Medulla oblongata (tissue), 1 donor: ENCODE measurements around the gene SYT8.
"Not testable (repeated sequence)": the region's sequence is repeated elsewhere in the genome, so short reads cannot be mapped to it uniquely, and the experiment has no call there.

Source experiments
- DNase-seq: peaks from one replicate; pipeline ENCODE4 v3.0.0-alpha.2; 2015; ENCODE audit errors: extremely low spot score

SYT8 gene

DNA sequence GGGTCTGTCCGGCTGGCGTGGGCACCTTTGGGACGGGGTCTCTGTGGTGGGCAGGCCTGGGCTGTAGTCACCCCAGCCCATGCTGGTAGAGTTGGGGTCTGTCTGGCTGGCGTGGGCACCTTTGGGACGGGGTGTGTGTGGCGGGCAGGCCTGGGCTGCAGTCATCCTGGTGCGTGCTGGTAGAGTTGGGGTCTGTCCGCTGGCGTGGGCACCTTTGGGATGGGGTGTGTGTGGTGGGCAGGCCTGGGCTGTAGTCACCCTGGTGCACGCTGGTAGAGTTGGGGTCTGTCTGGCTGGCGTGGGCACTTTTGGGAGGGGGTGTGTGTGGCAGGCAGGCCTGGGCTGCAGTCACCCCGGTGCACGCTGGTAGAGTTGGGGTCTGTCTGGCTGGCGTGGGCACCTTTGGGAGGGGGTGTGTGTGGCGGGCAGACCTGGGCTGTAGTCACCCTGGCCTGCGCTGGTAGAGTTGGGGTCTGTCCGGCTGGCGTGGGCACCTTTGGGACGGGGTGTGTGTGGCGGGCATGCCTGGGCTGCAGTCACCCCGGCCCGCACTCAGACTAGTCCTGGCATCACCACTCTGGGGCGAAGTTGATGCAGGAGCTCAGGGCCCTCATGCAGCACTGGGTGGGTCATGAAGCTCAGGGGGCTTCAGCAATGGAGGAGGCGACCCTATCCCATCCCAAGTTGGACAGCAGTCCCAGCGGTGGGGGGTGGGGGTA is 37.6 kb downstream of the SYT8 start:
- DNase-seq, result no peak

DNA sequence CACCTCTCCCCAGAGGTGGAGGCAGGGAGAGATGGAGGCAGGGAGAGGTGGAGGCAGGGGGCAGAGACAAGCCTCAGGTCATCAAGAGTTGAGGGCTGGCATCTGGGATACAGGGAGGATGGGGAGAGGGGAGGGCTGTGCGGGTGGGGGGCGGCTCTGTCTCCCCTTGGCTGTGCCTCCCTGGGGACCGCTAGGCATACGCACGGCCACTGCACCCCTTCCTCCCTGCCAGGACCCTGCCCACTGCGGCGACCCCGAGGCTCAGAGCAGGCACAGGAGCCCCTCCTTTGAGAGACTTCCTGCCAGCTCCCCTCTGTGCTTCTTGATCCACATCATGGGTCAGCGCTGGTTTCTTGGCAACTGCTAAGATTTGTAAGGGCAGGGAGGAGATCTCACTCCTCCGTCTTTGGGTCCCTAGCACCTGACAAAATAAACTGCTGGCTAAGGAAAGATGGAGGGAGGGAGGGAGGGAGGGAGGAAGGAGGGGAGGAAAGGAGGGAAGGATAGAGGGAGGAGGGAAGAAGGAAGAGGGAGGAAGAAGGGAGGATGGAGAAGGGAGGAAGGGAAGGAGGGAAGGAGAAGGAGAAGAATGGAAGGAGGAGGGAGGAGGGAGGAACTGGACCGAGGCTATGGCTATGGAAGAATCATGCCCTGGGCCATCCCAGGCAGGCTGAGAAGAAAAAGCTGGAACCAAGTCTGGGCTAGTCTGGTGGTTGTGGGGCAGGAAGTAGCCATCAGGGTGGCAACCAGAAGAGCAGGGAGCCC is 38.4 kb downstream of the SYT8 start:
- DNase-seq, result peak; percentile 16

DNA sequence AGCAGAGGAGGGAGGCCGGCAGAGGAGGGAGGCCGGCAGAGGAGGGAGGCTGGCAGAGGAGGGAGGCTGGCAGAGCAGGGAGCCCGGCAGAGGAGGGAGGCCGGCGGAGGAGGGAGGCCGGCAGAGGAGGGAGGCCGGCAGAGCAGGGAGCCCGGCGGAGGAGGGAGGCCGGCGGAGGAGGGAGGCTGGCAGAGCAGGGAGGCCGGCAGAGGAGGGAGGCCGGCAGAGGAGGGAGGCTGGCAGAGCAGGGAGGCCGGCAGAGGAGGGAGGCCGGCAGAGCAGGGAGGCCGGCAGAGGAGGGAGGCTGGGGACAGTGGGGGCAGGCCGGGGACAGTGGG is 39.0 kb downstream of the SYT8 start:
- DNase-seq, result not testable (repeated sequence)

DNA sequence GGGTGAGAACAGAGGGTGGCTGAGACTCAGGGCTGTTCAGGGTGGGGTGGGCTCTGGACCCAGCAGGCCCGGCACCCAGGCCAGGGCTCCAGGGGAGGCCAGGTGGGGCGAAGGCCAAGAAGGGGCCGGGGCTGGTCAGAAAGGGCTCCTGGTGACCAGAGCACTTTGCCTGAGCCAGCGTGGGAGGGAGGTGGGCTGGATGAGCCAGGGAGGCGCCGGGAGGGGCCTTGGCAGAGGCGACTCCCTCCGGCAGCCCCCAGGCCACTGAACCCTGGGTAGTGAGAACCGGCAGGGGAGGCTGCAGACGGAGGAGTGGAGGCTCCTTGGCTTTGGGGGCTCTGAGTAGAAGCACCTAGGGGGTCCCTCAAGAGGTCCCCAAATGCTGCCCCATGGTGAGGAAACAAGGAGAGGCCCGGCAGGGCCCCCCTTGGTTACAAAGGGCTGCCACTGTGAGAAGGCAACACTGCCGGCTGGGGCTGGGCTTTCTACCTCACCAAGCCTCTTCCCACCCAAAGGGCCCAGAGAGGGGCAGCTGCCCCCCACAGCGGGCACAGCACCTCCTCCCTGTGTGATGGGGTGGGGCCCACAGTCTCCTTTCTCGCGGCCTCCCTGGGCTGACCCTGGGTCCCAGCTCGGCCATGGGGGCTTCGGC is 39.8 kb downstream of the SYT8 start:
- not testable (repeated sequence) for DNase-seq

DNA sequence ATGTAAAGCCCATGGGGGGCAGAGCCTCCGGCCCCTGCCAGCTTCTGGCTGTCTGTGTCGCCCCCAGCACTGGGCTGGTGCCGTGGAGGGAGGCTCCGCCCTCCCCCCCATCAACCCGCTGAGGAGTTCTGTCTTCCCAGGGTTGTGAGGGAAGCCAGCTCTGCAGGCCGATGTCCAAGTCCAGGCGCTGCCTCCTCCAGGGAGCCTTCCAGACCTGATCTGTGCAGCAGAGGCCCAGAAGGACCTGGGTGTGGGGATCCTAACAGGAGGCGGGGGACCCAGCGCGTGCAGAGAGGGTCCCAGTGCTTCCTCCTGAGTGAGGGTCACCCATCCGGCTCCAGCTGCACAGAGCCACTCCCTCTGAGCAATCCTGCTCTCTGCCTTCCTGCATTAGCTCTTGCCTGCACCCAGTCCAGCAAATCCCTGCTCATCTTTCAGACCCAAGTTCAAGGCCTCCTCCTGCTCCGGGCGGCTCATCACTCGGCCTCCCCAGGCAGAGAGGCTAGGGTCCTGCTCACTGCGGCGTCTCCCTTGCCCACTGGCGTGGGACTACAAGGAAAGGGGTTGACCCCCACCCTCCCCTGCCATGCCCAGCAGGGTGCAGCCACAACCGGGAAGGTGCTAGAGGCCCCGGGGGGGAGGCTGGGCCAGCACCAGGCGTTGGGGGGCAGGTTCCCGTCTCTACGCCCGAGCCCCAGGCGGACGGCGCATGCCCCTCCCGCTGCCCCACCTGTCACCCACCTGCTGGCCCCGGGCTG is 40.5 kb downstream of the SYT8 start:
- no peak for DNase-seq

DNA sequence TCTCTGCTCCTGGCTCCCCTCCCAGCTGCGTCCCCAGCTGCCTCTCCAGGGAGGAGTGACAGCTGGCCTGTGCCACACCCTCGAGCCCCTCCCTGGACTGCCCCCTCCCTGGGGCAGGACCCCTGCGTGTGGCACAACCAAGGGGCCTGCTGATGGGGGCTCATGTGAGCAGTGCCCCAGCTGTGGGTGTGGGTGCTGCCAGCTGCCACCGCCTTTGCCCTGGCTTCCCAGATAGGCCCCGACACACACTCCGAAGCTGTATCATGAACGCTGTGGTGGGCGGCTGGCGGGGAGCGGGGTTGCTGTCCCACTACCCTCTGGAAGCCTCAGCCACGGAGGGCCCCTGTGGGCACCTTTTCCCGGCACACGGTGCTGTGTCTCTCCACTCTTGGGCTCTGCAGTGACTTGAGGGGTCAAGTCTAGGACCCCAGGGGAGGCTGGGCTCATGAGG is 41.1 kb downstream of the SYT8 start:
- DNase-seq, result not testable (repeated sequence)

DNA sequence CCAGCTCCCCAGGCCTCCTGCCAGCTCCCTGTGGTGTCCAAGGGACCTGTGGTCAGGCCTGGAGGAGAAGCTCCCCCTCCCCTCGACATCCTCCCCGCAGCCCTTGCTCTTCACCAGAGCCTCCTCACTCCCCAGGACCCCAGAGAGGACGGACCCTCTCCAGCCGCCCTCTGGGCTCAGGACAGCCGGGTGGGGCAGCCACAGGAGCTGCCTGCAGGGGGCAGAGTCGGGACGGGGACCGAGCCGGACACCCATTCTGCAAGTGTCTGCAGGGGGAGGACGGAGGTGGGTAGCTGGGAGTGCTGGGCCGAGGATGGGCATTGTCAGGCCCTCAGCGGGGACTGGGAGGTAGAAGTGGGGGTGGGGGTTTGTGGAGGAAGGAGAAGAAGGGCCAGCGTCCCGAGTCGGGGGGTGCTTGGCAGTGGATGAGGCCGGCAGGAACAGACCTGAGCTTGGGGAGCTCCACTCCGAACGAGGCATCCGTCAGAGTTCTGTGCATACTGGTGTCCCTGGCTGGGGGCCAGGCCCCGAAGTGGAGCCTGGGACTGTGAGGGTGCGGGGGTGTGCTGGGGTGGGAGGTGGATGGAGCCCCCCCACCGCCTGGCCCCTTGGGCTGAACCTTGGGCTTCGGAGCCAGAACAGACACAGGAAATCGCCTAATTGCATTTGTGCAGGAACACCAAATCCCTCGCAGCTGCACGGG is 41.7 kb downstream of the SYT8 start:
- DNase-seq, result no peak

DNA sequence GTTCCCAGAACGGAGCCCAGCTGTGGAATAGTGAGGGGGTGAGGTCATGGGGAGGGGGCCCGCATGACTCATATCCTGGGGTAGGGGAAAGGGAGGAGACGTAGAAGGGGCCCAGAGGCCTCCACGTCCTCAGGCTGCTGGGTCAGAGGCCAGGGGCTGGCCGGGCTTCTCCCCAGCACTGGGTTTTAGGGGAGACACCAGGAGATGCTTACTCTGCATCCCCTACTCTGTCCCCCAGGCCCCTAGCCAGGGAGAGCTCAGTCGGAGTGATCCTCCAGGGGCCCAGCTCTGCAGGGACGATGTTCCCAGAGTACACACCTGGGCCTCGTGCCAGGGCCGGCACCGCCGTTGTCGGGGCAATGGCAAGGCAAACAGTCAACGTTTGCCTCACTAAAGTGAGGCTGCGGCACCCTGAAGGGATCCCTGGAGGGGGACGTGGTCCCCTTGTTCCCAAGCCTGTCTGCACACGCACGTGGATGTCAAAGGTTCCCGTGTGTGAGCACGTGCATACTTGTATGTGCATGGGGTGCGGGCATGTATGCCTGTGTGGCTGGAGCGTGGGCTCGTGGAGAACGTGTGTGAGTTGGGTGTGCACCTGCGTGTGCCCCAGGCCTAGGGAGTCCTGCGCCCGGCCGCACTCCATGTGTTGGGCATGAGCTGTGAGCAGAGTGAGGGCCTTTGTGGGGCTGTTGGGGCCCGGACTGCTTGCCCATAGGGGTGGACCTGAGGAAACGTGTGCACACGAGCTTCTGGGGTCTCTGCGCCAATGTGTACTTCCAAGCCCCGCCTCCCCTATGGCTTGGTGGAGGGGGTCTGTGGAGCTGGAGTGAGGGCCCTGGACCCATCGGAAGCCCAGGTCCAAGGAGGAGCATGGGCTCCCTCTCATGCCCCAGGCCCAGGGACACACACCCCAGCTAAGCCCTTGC is 42.7 kb downstream of the SYT8 start:
- no peak for DNase-seq

DNA sequence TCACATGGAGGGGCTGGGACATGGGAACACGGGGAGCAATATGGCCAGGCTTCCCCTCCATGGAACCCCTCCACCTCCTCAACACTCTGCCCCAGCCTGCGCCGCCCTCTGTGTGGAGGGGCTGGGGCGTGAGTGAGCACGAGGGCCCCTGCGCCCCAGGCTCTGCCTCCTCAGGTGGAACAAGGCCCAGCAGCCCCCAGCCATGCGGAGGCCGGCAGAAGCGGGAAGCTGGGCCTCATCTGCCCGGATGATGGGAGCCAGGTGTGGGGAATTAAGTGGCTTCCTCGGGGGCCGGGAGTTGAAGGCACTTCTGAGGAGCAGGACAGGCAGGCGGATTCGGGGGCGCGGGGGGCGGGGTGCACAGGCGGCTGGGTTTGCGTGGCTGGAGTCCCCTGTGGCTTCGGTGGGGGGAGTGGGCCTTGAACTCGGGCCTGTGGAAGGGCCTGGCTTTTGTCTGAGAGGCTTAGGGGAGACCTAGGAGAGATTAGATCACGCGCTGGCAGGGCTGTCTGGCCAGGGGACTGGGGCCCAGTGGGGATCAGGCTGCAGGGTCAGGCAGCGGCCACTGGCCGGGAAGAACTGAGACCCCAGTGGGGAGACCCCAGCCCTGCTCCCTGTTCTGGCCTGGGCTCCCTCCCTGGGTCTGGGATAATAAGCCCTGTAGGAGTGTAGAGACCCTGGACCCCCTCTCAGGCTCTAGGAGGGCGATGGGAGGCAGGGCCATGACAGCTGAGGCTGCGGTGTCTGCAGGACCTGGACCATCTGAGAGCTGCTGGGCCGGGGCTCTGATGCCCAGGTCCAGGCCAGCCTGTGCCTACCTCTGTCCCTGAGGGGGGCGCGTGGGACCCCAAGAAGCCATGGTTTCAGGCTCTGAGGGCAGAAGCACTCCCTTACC is 43.6 kb downstream of the SYT8 start:
- no peak for DNase-seq

DNA sequence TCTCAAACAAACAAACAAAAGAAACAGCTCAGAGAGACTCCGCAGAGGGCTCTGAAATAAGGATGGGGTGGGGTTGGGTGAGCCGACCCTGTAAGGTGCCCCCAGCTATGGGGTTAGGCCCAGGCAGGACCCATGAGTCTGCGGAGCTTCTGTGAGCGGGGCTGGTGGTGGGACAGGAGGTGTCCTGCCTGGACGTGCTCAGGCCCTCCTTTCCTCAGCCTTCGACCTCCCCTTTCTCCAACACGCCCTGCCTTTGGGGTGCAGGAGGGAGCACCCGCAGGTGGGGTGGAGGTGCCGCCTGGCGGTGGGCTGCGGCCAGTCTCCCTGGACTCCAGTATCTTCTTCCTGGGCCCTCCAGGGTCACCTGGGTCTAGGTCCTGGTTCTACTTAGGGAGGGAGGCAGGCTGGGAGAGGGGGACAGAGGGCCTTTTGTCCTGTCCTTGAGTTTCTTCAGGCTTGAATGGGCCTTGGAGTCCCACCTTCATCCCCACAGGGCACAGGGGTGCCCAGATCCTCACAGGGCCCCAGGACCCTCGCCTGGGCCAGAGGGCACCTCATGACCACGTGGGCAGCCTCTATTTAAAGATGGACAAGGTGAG is 44.7 kb downstream of the SYT8 start:
- no peak for DNase-seq

DNA sequence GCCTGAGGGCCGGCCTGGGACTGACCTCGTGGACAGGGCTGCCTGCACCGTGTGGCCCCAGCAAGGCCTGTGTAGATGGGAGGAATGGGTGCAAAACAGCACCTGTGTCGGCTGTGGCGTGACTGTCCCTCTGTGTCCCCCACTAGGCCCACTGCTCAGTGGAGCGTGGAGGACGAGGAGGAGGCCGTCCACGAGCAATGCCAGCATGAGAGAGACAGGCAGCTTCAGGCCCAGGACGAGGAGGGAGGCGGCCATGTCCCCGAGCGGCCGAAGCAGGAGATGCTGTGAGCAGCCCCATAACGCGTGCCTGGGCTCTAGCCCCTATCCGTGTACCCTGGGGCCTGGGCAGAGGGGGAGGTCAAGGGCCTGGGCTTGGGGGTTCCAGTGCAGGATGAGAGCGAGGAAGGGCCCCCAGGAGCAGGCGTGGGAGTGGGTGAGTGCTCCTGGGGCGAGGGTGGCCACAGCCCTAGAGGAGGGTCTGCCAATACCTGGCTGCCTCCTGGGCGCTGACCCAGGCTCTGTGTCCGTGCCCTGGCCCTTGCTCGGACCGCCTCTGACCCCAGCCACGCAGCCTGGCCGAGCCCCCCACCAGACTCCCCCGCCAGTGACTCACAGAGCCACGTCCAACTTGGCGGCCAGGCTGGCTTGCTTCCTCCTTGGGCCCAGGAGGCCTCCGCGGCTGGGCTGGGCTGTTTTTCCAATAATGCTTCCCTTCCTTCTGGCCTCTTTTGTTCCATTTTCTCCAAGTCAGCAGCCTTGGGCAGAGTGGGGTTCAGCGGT is 45.3 kb downstream of the SYT8 start:
- DNase-seq, result no peak

DNA sequence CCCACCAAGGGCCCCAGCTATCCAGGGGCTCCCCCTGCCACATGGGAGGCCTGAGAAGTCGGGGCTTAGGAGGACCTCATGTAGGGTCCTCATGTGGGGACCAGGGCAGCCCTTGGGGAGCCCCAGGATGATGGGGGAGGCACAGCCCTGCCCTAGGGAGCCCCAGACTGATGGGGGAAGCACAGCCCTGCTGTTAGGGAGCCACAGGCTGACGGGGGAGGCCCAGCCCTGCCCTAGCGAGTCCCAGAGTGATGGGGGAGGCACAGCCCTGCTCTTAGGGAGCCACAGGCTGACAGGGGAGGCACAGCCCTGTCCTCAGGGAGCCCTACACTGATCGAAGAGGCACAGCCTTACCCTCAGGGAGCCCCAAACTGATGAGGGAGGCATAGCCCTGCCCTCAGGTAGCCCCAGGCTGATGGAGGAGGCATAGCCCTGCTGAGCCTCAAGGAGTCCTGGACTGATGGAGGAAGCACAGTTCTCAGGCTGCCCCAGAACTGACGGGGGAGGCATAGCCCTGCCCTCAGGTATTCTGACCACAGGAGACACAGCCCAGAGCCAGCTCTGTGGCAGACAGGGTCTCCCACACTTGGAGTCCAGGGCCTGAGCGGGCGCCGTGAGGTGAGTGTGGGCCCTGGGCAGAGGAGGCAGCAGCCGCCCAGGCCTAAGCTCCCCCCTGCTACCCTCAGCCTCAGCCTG is 46.1 kb downstream of the SYT8 start:
- no peak for DNase-seq

DNA sequence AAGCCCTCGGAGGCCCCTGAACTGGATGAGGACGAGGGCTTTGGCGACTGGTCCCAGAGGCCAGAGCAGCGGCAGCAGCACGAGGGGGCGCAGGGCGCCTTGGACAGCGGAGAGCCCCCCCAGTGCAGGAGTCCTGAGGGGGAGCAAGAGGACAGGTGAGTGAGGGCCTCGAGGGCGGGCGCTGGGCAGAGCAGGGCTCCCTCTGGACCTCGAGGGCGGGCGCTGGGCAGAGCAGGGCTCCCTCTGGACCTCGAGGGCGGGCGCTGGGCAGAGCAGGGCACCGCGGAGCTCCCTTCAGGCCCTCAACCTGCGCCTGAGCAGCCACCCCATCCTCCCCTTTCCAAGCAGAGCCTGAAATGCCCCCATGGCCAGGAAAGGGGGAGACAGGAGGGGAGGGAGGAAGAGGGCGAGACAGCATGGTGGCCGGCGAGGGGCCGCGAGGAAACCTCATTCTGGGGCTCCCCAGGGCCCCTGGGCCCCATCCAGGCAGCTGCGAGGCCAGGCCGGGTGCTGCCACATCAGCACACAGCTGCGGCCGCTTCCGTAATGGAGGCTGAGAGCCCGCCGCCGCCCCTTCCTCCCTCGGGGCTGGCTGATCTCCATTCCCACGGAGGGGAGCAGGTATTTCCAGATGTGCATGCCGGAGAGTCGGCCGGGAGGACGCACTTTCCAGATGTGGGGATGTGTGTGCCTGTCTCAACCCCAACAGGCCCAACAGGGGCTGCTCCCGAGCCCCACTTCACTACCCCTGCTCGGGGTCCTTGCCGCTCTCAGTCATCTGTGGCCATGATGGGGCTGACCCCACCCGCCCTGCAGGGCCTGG is 46.9 kb downstream of the SYT8 start:
- no peak for DNase-seq

DNA sequence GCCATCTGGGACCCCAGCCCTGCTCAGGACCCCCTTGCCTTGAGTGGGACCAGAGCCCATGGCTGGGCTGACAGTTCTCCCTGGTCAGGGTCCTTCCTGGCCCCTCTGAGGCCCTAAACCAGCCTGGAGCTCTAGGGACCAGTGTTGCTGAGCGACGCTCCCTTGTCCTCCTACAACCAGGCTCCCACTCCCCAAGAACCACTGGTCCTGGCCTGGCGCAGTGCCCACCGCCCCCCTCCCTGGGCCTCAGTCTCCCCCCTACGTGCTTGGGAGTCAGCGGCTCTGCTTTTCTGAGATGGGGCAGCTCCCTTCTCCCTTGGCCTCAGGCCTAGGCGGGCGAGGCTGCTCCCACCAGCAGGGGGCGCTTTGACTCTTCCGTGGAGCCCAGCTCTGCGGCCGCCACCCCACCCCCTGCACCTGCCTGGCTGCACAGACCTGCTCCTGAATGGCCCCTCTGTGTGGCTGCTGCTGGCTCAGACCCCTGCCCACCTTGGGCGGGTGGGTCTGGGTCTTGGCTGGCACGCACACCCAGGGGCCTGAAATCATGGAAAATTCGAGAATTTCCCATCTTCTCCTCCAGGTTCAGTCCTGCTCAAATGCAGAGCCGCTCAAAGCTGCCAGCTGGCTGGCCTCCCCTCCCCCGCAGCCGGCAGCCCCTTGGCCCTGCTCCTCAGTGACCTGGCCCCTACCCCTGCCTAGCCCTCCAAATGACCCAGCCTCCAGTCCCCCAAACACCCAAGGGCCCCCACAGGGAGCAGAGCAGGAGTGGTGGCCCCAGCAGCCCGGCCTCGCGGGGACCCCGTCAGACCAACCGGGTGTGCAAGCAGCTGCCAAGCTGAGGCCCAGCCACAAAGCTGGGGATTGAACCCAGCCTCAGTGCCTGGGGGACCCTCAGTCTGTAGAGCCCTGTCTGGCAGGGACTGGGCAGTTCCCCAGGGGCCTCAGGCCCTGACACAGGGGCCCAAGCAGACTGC is 47.8 kb downstream of the SYT8 start:
- peak; percentile 64 for DNase-seq
